Measurements from ENCODE around the gene TKT. TPM values are rescaled to one million over a fixed set of nuclear protein-coding genes. Genes with fewer than 3 reads are reported as not detected.

TKT gene
- total RNA-seq, 1 experiment from 2014 or later: 650 TPM

DNA sequence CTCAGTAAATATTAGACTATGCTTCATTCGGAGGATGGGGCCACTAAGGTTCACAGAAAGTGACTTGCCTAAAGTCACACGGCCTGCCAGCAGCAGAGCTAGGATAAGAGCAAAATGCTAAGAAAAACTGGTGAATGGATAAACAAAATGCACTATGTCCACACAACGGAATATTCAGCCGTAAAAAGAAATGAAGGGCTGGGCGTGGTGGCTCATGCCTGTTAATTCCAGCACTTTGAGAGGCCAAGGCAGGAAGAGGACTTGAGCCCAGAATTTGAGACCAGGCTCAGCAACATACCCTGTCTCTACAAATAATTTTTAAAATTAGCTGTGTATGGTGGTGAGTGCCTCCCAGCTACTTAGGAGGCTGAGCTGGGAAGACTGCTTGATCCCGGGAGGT lies 7.7 kb downstream of the TKT start:
- DNase-seq: no peak
- peaks cover 64 to 74% of the 10 kb centered on the region in 2 experiments for H3K4me1 Mint-ChIP-seq
- Histone ChIP-seq H4K8ac (replicated peaks; ENCODE audit: insufficient read length, low read depth, low read length) (no peak overlapping the region), H2BK5ac (ENCODE audit: insufficient read length, low read length) (no peak overlapping the region), H4K20me1 (ENCODE audit: control insufficient read depth, insufficient read depth, insufficient read length) (peaks cover 2% of the 10 kb centered on the region), H3K4ac (ENCODE audit: low read depth, low read length) (no peak overlapping the region), H3K27me3 (ENCODE audit: insufficient read depth, low read length) (no peaks in the 10 kb centered on the region), H2AK5ac (ENCODE audit: insufficient read length, low read length) (no peak overlapping the region), H3K27ac (ENCODE audit: insufficient read length, low read depth, low read length) (no peak overlapping the region), H3T11ph (ENCODE audit: low read length) (no peak overlapping the region), H3K23ac (ENCODE audit: insufficient read length, low read depth, low read length) (no peak overlapping the region), H3K9me3 (ENCODE audit: control insufficient read depth, low read depth, low read length) (no peaks in the 10 kb centered on the region), H3K14ac (ENCODE audit: insufficient read depth, low read length) (no peak overlapping the region), H4K91ac (ENCODE audit: insufficient read length, low read depth, low read length) (no peak overlapping the region), H2AFZ (ENCODE audit: low read length) (no peak overlapping the region), H2BK12ac (ENCODE audit: insufficient read length, low read depth, low read length) (no peak overlapping the region), H3K9ac (ENCODE audit: extremely low read depth, insufficient read length, low read length) (no peak overlapping the region), H4K5ac (ENCODE audit: insufficient read length, low read depth, low read length) (no peak overlapping the region), H3K79me2 (ENCODE audit: insufficient read depth, low read length) (peaks cover 89% of the 10 kb centered on the region), H3K4me2 (ENCODE audit: insufficient read depth, insufficient read length, low read length) (no peak overlapping the region), H3K56ac (ENCODE audit: insufficient read length, low read depth, low read length) (no peak overlapping the region), H2BK15ac (ENCODE audit: low read depth, low read length) (no peak overlapping the region), H2BK20ac (ENCODE audit: low read depth, low read length, poor library complexity, severe bottlenecking) (no peak overlapping the region), H3K18ac (ENCODE audit: insufficient read length, low read depth, low read length) (no peak overlapping the region), H3K23me2 (ENCODE audit: insufficient read length, low read depth, low read length, poor library complexity, severe bottlenecking) (peaks cover 2% of the 10 kb centered on the region), H3K4me1 (ENCODE audit: insufficient read depth, low read length) (peaks cover 30% of the 10 kb centered on the region; the same call in 1 of the 2 replicates), H3K79me1 (ENCODE audit: insufficient read depth, low read depth, low read length, poor library complexity, severe bottlenecking) (peaks cover 6% of the 10 kb centered on the region), H2BK120ac (ENCODE audit: low read depth, low read length, poor library complexity, severe bottlenecking) (no peak overlapping the region)
- TF ChIP-seq, protein P1, sequence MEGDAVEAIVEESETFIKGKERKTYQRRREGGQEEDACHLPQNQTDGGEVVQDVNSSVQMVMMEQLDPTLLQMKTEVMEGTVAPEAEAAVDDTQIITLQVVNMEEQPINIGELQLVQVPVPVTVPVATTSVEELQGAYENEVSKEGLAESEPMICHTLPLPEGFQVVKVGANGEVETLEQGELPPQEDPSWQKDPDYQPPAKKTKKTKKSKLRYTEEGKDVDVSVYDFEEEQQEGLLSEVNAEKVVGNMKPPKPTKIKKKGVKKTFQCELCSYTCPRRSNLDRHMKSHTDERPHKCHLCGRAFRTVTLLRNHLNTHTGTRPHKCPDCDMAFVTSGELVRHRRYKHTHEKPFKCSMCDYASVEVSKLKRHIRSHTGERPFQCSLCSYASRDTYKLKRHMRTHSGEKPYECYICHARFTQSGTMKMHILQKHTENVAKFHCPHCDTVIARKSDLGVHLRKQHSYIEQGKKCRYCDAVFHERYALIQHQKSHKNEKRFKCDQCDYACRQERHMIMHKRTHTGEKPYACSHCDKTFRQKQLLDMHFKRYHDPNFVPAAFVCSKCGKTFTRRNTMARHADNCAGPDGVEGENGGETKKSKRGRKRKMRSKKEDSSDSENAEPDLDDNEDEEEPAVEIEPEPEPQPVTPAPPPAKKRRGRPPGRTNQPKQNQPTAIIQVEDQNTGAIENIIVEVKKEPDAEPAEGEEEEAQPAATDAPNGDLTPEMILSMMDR (conservative IDR thresholded peaks at IDR 0.05): no peak
- no peaks in the 10 kb centered on the region; the same call in 1 of the 2 replicates for H3K27me3 Mint-ChIP-seq (ENCODE audit: low read depth)
- H3K27ac Mint-ChIP-seq: peak overlapping the region in 1 of 3 experiments; percentile 76; a peak in 2 of 7 replicates
- H3K4me3 Mint-ChIP-seq: peak overlapping the region in 1 of 2 experiments; percentile 38; a peak in 2 of 5 replicates
- peaks cover 22 to 39% (median 28%) of the 10 kb centered on the region in 3 experiments; a peak in 6 of 7 replicates for H3K36me3 Mint-ChIP-seq (ENCODE audit: insufficient read depth in 1 of 3, low read depth in 3 of 3)
- no peaks in the 10 kb centered on the region for H3K9me3 Mint-ChIP-seq
- WGBS (ENCODE audit: extremely low coverage, insufficient read length, low lambda C conversion rate): no CpG with 5 or more reads among the region's 6 CpGs
